DOHH2 (cell line): ENCODE measurements around the gene DUOXA2.

Experiments used
- H3F3A ChIP-seq: fragments of 200-600 bp; sonication (generic), shearing (Covaris generic); 2 replicates; pipeline ENCODE4 v1.6.0; 2016; ENCODE audit warnings: antibody characterized with exemption, mild to moderate bottlenecking; ENCODE audit not compliant: control insufficient read depth, insufficient read depth
- H3K27ac ChIP-seq: fragments of 200-600 bp; sonication (generic); 2 replicates; pipeline ENCODE4 v1.5.1; 2014; ENCODE audit warnings: low read depth, mild to moderate bottlenecking, low read length, moderate library complexity
- H3K27me3 ChIP-seq: fragments of 200-600 bp; sonication (generic); 2 replicates; pipeline ENCODE4 v1.6.1; 2014; ENCODE audit warnings: mild to moderate bottlenecking, low read length, mixed read lengths; ENCODE audit not compliant: control insufficient read depth
- H3K36me3 ChIP-seq: fragments of 200-600 bp; sonication (generic); 2 replicates; pipeline ENCODE4 v1.6.1; 2014; ENCODE audit warnings: mild to moderate bottlenecking, low read length, moderate library complexity, mixed read lengths; ENCODE audit not compliant: control insufficient read depth
- H3K4me1 ChIP-seq: fragments of 200-600 bp; sonication (generic); 2 replicates; pipeline ENCODE4 v1.6.1; 2014; ENCODE audit warnings: mild to moderate bottlenecking, low read length, mixed read lengths; ENCODE audit not compliant: control insufficient read depth
- H3K4me2 ChIP-seq: fragments of 200-600 bp; sonication (generic); 2 replicates; pipeline ENCODE4 v1.6.0; 2014; ENCODE audit warnings: mild to moderate bottlenecking, low read length, moderate library complexity
- H3K4me3 ChIP-seq: fragments of 200-600 bp; sonication (generic); 2 replicates; pipeline ENCODE4 v1.5.1; 2014; ENCODE audit warnings: mild to moderate bottlenecking, low read length, mixed read lengths
- H3K79me2 ChIP-seq: fragments of 200-600 bp; sonication (generic); 2 replicates; pipeline ENCODE4 v1.6.1; 2014; ENCODE audit warnings: mild to moderate bottlenecking, low read length, mixed read lengths; ENCODE audit not compliant: control insufficient read depth
- H3K9me2 ChIP-seq: fragments of 200-600 bp; sonication (generic); replicated peaks from 2 replicates; pipeline ENCODE4 v1.6.1; 2014; ENCODE audit warnings: mild to moderate bottlenecking, low read length, mixed read lengths; ENCODE audit not compliant: control insufficient read depth
- H3K9me3 ChIP-seq: fragments of 200-600 bp; sonication (generic); 2 replicates; pipeline ENCODE4 v1.6.1; 2014; ENCODE audit warnings: antibody characterized with exemption, low read length, mixed read lengths; ENCODE audit not compliant: control insufficient read depth, insufficient read depth
- H4K20me1 ChIP-seq: fragments of 200-600 bp; sonication (generic); 2 replicates; pipeline ENCODE4 v1.6.0; 2014; ENCODE audit warnings: low read depth, mild to moderate bottlenecking, antibody characterized with exemption, low read length, moderate library complexity; ENCODE audit not compliant: control insufficient read depth, insufficient read depth
- EZH2phosphoT487 ChIP-seq: fragments of 200-600 bp; sonication (generic); IDR thresholded peaks from 2 replicates; pipeline ENCODE4 v1.6.1; 2017; ENCODE audit warnings: borderline replicate concordance, mild to moderate bottlenecking, antibody characterized with exemption, low read length, moderate library complexity, mixed read lengths
- TF ChIP-seq, protein P1 (sequence below): fragments of 200-600 bp; sonication (generic); IDR thresholded peaks from one replicate; pipeline ENCODE4 v1.5.1; 2014; ENCODE audit warnings: antibody characterized with exemption, mild to moderate bottlenecking, low read depth, low read length; ENCODE audit not compliant: poor library complexity, severe bottlenecking

The DUOXA2 gene

DNA sequence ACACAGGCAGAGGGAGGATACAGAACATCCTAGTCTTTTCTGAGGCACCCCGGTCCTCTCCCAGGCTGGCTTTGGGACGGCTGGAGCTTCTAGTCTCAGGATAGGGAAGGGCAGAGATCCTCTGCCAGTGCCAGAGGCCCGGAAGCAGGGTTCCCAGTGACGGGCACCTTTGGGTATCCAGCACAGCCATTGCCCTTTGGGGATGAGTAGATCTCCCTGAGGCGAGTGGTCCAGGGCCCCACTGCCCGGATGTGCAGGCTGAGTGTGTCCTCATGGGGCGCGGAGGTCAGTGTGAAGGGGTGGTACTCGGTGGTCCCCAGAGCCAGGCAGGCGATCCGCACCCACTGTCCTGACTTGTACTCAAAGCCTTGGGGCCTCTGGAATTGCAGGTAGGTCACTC lies 18.5 kb upstream of the DUOXA2 start:
- H3K4me3 ChIP-seq: no peak overlapping the region
- no peaks in the 10 kb centered on the region for H4K20me1 ChIP-seq
- H3K9me3 ChIP-seq: no peaks in the 10 kb centered on the region
- H3K4me2 ChIP-seq: no peak overlapping the region
- no peaks in the 10 kb centered on the region for H3K79me2 ChIP-seq
- no peaks in the 10 kb centered on the region for H3K4me1 ChIP-seq
- TF ChIP-seq, protein P1, sequence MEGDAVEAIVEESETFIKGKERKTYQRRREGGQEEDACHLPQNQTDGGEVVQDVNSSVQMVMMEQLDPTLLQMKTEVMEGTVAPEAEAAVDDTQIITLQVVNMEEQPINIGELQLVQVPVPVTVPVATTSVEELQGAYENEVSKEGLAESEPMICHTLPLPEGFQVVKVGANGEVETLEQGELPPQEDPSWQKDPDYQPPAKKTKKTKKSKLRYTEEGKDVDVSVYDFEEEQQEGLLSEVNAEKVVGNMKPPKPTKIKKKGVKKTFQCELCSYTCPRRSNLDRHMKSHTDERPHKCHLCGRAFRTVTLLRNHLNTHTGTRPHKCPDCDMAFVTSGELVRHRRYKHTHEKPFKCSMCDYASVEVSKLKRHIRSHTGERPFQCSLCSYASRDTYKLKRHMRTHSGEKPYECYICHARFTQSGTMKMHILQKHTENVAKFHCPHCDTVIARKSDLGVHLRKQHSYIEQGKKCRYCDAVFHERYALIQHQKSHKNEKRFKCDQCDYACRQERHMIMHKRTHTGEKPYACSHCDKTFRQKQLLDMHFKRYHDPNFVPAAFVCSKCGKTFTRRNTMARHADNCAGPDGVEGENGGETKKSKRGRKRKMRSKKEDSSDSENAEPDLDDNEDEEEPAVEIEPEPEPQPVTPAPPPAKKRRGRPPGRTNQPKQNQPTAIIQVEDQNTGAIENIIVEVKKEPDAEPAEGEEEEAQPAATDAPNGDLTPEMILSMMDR: no peak
- TF ChIP-seq EZH2phosphoT487: no peak
- H3K9me2 ChIP-seq: no peaks in the 10 kb centered on the region
- H3K27me3 ChIP-seq: peaks cover 18% of the 10 kb centered on the region; the same call in 1 of the 2 replicates
- H3K36me3 ChIP-seq: no peaks in the 10 kb centered on the region
- no peak overlapping the region for H3K27ac ChIP-seq
- H3F3A ChIP-seq: no peaks in the 10 kb centered on the region

DNA sequence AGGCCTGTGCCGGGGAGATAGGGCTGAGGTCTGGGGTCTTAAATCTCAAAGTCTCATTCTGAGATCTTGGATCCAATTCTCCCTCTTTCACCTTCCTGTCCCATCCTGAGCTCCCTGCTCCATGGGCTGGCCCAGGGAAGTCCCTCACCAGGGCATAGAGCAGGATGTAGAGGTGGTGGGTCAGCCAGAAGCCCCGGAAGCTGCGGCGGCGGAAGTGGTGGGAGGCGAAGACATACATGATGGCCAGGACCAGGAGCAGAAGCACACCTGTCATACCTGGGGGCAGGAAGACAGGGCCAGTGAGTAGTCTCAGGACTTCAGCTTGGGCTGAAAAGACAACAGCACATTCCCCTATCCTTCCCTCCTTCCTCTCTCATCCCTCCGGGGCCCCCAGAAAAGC lies 16.7 kb upstream of the DUOXA2 start:
- Histone ChIP-seq H3K4me1 (no peaks in the 10 kb centered on the region), H3K4me2 (no peak overlapping the region), H3K4me3 (no peak overlapping the region), H3K9me2 (no peaks in the 10 kb centered on the region), H3K27me3 (peaks cover 2% of the 10 kb centered on the region; the same call in 1 of the 2 replicates), H3K27ac (no peak overlapping the region), H3K9me3 (no peaks in the 10 kb centered on the region), H3F3A (no peaks in the 10 kb centered on the region), H4K20me1 (no peaks in the 10 kb centered on the region), H3K36me3 (no peaks in the 10 kb centered on the region), H3K79me2 (no peaks in the 10 kb centered on the region)
- no peak for TF ChIP-seq EZH2phosphoT487
- TF ChIP-seq, protein P1: no peak

DNA sequence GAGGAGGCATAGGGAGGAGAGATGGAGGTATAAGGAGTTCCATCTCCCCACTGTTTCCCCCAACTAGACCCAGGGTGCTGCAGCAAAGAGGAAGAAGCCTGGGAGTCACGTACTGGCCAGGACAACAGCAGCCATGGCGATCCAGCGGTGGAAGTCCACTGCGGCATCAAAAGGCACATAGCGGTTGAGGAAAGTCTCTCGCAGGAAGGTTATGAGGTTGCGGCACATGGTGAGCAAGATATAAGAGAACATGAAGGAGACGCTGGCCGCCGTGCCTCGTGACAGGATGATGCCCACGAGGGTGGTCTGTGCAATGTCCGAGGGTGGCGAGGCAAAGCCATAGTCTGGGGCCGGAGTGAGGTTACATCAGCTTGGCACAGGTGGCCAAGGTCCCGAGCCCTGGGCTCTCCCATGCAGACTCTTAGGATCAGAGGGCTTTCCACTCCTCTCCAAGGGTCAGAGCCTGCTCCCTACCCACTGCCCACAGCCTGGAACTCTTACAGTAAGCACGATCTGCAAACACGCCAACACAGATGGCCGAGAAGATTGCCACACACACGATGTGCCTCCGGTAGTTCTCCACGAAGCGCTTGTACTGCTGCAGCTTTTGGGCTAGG lies 14.5 kb upstream of the DUOXA2 start:
- Histone ChIP-seq H3K4me2 (no peak overlapping the region), H3K9me2 (no peaks in the 10 kb centered on the region), H3K27ac (no peak overlapping the region), H3K4me1 (no peaks in the 10 kb centered on the region), H3K9me3 (no peaks in the 10 kb centered on the region), H3K4me3 (no peak overlapping the region), H4K20me1 (no peaks in the 10 kb centered on the region), H3K79me2 (no peaks in the 10 kb centered on the region), H3K36me3 (no peaks in the 10 kb centered on the region), H3F3A (no peaks in the 10 kb centered on the region), H3K27me3 (no peaks in the 10 kb centered on the region)
- TF ChIP-seq EZH2phosphoT487: no peak

DNA sequence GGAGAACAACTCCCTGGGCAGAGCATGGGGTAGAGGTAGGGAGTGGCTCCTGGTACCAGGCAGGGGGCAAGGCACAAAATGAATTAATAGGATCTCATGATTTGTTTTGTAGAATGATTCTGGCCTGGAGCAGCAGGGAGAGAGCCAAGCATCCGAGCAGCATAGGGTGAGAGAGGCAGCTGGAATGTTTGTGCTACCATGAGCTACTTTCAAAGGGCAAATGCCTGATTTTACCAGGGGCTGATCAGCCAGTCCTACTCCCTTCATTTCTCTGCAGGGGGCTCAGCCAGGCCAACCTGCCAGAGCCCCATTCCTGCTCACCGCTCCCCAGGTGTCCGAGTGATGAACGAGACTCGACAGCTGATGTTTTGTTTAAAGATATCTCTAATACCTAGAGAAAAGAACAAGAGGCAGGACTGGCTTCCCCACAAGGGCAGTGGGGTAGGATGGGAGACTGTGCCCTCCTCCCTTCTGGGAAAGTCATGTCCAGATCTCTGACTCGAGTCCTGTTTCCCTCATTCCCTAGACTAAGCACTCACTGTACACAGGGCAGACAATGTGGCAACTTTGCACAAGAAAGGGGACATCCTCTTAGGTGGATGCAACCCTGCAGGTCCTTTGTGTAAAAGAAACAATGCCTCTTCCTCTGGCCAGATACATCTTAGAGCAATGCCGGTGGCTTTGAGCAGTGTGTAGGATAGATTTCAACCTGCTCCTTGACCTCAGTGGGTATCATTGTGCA lies 13.1 kb upstream of the DUOXA2 start:
- Histone ChIP-seq H3F3A (no peaks in the 10 kb centered on the region), H3K27ac (no peak overlapping the region), H3K27me3 (no peaks in the 10 kb centered on the region), H3K9me2 (no peaks in the 10 kb centered on the region), H3K36me3 (no peaks in the 10 kb centered on the region), H4K20me1 (no peaks in the 10 kb centered on the region), H3K9me3 (no peaks in the 10 kb centered on the region), H3K4me2 (no peak overlapping the region), H3K79me2 (no peaks in the 10 kb centered on the region), H3K4me3 (no peak overlapping the region), H3K4me1 (no peaks in the 10 kb centered on the region)
- TF ChIP-seq, protein P1: no peak
- TF ChIP-seq EZH2phosphoT487: no peak
